A673 (cell line): ENCODE results near the gene CNPY1. TPM values are rescaled to one million over a fixed set of nuclear protein-coding genes. Genes with fewer than 3 reads are reported as not detected.

ENCODE experiments used
- BruUV-seq: library from RNA; stranded (reverse); fragments of 400-500 nt; replicated peaks from 2 replicates; lab custom pipeline; 2021; lab: Mats Ljungman, UMichigan
- CTCF ChIA-PET: fragments of 300-600 bp; sonication (Branson Sonifier 250); formaldehyde crosslinking; loops from one replicate; lab custom pipeline; 2022; ENCODE audit warnings: antibody characterized with exemption; lab: Charles Lee
- POLR2A ChIA-PET: fragments of 300-600 bp; sonication (Branson Sonifier 250); formaldehyde crosslinking; loops from one replicate; lab custom pipeline; 2022; ENCODE audit warnings: antibody characterized with exemption; ENCODE audit not compliant: low non-redundant PET; lab: Charles Lee
- DNase-seq: peaks from one replicate; pipeline ENCODE4 v3.0.0-alpha.2; 2015; ENCODE audit warnings: low spot score
- H3K27ac ChIP-seq: fragments of 200-600 bp; sonication (generic); 2 replicates; pipeline ENCODE4 v1.5.1; 2016; ENCODE audit warnings: mixed run types, low read depth, mild to moderate bottlenecking, mixed read lengths, antibody characterized with exemption, low read length; ENCODE audit not compliant: poor library complexity, severe bottlenecking
- H3K27me3 ChIP-seq: fragments of 200-600 bp; sonication (generic); replicated peaks from 2 replicates; pipeline ENCODE4 v1.6.1; 2017; ENCODE audit warnings: mixed run types, low read depth, mild to moderate bottlenecking, mixed read lengths, antibody characterized with exemption, low read length; ENCODE audit not compliant: insufficient read depth, poor library complexity
- H3K36me3 ChIP-seq: fragments of 200-600 bp; sonication (generic); 2 replicates; pipeline ENCODE4 v1.6.1; 2016; ENCODE audit warnings: mixed run types, mild to moderate bottlenecking, mixed read lengths, antibody characterized with exemption, low read length; ENCODE audit not compliant: insufficient read depth, poor library complexity, severe bottlenecking
- H3K4me1 ChIP-seq: fragments of 200-600 bp; sonication (generic); 2 replicates; pipeline ENCODE4 v1.6.1; 2017; ENCODE audit warnings: mixed run types, mild to moderate bottlenecking, mixed read lengths, antibody characterized with exemption, low read length; ENCODE audit not compliant: insufficient read depth, poor library complexity, severe bottlenecking
- H3K4me3 ChIP-seq: fragments of 200-600 bp; sonication (generic); 2 replicates; pipeline ENCODE4 v1.5.1; 2016; ENCODE audit warnings: low read depth, mixed run types, mild to moderate bottlenecking, mixed read lengths, low read length; ENCODE audit not compliant: poor library complexity, severe bottlenecking
- H3K9me3 ChIP-seq: fragments of 200-600 bp; sonication (generic); 2 replicates; pipeline ENCODE4 v1.6.1; 2016; ENCODE audit warnings: mixed run types, low read depth, mild to moderate bottlenecking, mixed read lengths, antibody characterized with exemption, low read length; ENCODE audit not compliant: poor library complexity, severe bottlenecking
- EZH2 ChIP-seq: fragments of 200-600 bp; sonication (generic); IDR thresholded peaks from 2 replicates; pipeline ENCODE4 v1.6.1; 2017; ENCODE audit warnings: borderline replicate concordance, low read depth, mild to moderate bottlenecking, mixed read lengths, antibody characterized with exemption, low read length; ENCODE audit not compliant: poor library complexity, severe bottlenecking
- intact Hi-C: fragments of 100-400 bp; cut with micrococcal nuclease; formaldehyde crosslinking; loops from one replicate; pipeline ENCODE4 v1.10.0; 2022; ENCODE audit not compliant: unreplicated experiment
- total RNA-seq: library from RNA; stranded (reverse); gene quantifications from 2 replicates; pipeline ENCODE4 v1.2.3, GENCODE V29; 2021
- TF ChIP-seq, protein P1 (sequence below): fragments of 300-800, 200-600 bp; sonication (generic); conservative IDR thresholded peaks from 2 replicates; pipeline ENCODE4 v1.5.1; 2017; ENCODE audit warnings: low read depth, mild to moderate bottlenecking, antibody characterized with exemption, low read length, moderate library complexity, mixed read lengths

Gene CNPY1
- total RNA-seq, 1 experiment from 2014 or later = not detected

DNA sequence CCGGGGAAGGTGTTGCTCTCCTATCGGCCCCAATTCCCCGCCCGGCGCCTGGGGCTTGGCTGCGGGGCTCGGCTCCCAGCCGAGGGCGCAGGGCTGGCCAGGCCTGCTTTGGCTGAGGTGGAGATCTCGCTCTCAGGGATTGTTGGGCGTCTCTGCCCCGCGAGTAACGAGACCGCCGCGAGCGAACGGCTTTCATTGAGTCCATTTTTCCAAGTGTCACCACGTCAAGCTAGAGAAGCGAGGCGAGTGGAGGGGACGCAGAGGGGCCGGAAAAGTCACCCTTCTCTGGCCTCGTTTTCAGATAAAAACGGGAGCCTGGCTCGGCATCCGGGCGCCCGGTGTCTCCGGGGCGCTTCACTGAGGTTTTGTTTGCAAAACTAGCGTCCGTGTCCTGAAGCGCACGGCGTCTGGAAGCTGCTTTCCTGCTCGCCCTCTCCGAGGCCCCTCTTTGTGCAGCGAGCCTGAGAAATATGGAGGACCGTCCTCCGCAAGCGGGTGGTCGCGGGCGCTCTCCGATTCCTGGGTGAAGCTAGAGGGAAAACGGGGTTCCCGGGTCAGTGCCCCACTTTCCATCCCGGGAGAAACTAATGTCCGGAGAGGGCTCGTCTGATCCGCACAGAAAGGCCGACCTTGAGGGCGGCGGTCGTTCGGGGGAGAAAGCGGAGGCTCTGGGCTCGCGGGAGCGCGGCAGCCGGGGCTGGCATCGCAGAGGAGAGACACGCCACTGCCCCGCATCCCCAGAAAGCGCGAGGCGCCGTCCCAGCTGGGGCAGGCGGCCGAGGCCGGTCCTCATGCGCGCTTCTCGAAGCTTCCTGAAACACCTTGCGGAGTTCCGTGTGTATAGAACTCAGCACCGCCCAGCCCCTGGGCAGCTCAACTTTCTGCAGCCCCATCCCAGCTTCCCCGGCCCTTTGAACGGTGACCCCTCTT lies 91.9 kb downstream of the CNPY1 start:
- no TSS peak for BruUV-seq
- H3K27me3 ChIP-seq = peaks cover 96% of the 10 kb centered on the region
- no peaks in the 10 kb centered on the region for H3K9me3 ChIP-seq
- CTCF ChIA-PET = no interaction called here
- TF ChIP-seq, protein P1, sequence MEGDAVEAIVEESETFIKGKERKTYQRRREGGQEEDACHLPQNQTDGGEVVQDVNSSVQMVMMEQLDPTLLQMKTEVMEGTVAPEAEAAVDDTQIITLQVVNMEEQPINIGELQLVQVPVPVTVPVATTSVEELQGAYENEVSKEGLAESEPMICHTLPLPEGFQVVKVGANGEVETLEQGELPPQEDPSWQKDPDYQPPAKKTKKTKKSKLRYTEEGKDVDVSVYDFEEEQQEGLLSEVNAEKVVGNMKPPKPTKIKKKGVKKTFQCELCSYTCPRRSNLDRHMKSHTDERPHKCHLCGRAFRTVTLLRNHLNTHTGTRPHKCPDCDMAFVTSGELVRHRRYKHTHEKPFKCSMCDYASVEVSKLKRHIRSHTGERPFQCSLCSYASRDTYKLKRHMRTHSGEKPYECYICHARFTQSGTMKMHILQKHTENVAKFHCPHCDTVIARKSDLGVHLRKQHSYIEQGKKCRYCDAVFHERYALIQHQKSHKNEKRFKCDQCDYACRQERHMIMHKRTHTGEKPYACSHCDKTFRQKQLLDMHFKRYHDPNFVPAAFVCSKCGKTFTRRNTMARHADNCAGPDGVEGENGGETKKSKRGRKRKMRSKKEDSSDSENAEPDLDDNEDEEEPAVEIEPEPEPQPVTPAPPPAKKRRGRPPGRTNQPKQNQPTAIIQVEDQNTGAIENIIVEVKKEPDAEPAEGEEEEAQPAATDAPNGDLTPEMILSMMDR = no peak
- peak; percentile 96 for TF ChIP-seq EZH2
- intact Hi-C loops = no loop called here
- H3K27ac ChIP-seq = no peak overlapping the region
- peaks cover 19% of the 10 kb centered on the region for H3K4me1 ChIP-seq
- no peak for DNase-seq
- no peaks in the 10 kb centered on the region for H3K36me3 ChIP-seq
- no peak overlapping the region for H3K4me3 ChIP-seq
- POLR2A ChIA-PET = no interaction called here

- intact Hi-C loops = no loop called here
- POLR2A ChIA-PET = no interaction called here
- peak; percentile 6 for TF ChIP-seq EZH2
- TF ChIP-seq, protein P1 = no peak
- no peak for DNase-seq
- Histone ChIP-seq H3K27me3 (peaks cover 96% of the 10 kb centered on the region), H3K4me3 (no peak overlapping the region), H3K4me1 (peaks cover 17% of the 10 kb centered on the region), H3K27ac (no peak overlapping the region), H3K9me3 (no peaks in the 10 kb centered on the region), H3K36me3 (no peaks in the 10 kb centered on the region)
- no TSS peak for BruUV-seq
- CTCF ChIA-PET = no interaction called here
Observed at GRCh38 chr7:155453296-155454182, 92.8 kb downstream of the CNPY1 start.

DNA sequence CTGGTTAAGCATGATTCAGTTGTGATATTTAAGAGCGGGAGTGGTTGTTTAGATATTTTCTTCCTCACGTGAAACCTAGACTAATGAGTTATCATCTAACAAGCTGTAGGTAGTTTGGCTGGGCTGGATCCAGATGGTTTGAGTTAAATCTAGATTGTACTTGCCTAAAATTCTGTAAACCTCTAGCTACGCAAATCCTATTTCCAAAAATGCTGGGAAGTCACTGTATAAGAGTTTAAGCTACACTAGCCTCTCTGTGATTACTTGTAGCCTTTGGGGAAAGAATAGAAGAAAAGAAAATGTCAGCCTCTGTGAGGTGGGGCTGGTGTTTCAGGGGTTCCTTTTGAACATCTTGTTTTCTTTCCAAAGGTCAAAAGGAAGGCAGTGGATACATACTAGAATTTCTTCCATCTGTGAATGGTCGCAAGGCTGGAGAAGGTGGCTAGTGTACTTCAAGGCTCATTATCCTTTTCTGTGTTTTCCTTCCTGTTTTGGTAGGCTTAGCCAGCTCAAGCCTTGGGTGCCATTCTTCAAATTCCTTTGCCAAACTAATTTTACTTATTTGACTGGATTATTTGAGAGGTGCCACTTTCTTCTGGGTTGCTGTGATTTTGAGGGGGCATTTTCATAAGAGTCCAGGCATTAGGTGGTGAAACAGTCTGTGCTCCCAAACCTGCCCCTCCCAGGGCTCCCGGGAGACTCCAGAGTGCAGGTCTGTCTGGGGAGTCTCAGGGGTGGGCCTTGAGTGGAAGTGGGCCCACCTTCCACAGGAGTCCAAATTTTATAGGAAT lies 93.7 kb downstream of the CNPY1 start:
- Histone ChIP-seq H3K9me3 (no peaks in the 10 kb centered on the region), H3K4me1 (peaks cover 11% of the 10 kb centered on the region), H3K27ac (no peak overlapping the region), H3K36me3 (no peaks in the 10 kb centered on the region), H3K4me3 (no peak overlapping the region), H3K27me3 (peaks cover 97% of the 10 kb centered on the region)
- POLR2A ChIA-PET = no interaction called here
- DNase-seq = no peak
- BruUV-seq = no TSS peak
- CTCF ChIA-PET = no interaction called here
- peak; percentile 33 for TF ChIP-seq EZH2
- TF ChIP-seq, protein P1 = no peak
- intact Hi-C loops = no loop called here
